ENCODE results near the gene SCMH1.

DNA sequence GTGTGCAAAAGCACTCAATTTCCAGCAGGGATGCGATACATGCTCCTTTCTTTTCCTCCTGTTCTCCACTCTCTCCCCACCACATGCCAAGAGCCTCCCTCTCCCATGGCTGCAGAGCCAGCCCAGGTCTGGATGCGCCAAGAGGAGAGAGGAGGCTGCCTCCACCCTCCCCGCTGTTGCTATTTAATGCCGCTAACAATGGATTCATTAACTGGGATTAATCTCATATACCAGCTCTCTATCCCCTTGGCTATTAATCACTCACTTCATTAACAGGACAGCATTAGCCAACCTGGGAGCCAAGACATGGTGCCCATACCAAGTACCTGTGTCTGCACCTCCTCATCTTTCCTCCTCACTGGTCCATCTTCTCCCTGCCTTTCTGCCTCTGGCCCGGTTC lies 49.1 kb upstream of the SCMH1 start:
- TF ChIP-seq, protein P1, sequence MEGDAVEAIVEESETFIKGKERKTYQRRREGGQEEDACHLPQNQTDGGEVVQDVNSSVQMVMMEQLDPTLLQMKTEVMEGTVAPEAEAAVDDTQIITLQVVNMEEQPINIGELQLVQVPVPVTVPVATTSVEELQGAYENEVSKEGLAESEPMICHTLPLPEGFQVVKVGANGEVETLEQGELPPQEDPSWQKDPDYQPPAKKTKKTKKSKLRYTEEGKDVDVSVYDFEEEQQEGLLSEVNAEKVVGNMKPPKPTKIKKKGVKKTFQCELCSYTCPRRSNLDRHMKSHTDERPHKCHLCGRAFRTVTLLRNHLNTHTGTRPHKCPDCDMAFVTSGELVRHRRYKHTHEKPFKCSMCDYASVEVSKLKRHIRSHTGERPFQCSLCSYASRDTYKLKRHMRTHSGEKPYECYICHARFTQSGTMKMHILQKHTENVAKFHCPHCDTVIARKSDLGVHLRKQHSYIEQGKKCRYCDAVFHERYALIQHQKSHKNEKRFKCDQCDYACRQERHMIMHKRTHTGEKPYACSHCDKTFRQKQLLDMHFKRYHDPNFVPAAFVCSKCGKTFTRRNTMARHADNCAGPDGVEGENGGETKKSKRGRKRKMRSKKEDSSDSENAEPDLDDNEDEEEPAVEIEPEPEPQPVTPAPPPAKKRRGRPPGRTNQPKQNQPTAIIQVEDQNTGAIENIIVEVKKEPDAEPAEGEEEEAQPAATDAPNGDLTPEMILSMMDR (IDR thresholded peaks at IDR 0.05; ENCODE audit: insufficient read depth, low read depth, low read length), result no peak
- TF ChIP-seq EZH2 (IDR thresholded peaks at IDR 0.05; ENCODE audit: insufficient read depth, low read length), result no peak
